GM12874 (cell line): ENCODE data around the gene NIBAN1.

ENCODE experiments used
- TF ChIP-seq, protein P1 (sequence below): IDR thresholded peaks from 2 replicates; pipeline ENCODE4 v1.5.1; 2011; ENCODE audit warnings: low read depth, mild to moderate bottlenecking, control low read depth, low read length, moderate library complexity; ENCODE audit not compliant: insufficient read depth

NIBAN1 gene

DNA sequence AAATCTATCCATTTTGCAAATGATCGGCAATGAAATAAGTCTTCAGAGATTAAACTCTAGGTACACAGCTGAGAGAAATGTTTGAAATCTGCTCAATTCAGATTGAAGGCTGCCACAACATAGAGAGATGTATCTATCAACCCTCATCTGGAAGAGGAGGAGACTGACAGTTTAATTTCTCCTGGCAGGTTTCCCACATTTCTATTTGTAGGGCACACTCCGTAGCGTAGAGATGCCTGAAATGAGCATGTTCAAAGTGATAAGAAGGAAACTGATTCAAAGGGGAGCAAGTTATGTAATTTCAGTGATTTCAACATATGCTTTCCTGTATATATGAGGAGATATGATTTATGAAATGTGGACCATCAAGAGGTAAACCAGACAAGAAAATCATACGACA, 44.1 kb downstream of the NIBAN1 start:
- TF ChIP-seq, protein P1, sequence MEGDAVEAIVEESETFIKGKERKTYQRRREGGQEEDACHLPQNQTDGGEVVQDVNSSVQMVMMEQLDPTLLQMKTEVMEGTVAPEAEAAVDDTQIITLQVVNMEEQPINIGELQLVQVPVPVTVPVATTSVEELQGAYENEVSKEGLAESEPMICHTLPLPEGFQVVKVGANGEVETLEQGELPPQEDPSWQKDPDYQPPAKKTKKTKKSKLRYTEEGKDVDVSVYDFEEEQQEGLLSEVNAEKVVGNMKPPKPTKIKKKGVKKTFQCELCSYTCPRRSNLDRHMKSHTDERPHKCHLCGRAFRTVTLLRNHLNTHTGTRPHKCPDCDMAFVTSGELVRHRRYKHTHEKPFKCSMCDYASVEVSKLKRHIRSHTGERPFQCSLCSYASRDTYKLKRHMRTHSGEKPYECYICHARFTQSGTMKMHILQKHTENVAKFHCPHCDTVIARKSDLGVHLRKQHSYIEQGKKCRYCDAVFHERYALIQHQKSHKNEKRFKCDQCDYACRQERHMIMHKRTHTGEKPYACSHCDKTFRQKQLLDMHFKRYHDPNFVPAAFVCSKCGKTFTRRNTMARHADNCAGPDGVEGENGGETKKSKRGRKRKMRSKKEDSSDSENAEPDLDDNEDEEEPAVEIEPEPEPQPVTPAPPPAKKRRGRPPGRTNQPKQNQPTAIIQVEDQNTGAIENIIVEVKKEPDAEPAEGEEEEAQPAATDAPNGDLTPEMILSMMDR: no peak

DNA sequence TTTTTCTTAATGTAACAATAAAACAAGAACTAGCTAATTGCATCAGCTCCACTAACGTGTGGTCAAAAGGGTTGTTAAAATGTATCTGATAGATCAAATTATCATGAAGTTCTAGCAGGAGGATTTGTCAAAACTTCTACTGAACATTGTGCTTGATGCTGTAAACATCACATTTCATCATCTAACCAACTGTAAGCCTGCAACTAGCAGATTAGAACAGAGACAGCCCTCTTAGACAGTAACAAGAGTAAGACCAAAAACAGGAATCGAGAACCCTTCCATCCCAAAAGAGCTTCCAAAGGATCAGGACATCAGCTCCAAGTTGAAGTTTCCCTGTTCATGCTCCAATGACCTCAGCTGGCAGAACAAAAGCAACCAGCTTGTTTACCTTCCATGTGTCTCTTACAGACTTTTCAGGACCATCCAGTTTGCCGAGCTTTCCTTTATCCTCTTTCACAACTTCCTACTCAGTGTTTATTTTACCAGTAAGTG, 44.6 kb downstream of the NIBAN1 start:
- TF ChIP-seq, protein P1: no peak

DNA sequence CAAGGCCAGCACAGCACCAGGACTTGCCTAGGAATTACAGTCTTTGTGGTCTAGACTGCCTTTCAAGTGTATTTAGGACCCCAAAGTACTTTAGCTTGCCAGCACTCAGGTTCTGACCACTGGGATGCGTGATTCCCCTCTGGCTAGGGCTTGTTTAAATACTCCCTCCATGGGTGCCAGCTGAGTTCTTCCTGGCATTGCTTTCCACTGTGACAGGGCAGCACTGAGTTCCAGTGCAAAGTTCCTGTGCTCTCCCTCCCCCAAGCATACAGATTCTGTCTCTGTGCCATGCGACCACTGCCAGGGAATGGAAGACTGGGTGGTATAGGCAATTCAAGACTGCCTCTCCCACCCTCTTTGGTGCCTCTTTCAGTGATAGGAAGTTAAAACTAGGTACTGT, 45.9 kb downstream of the NIBAN1 start:
- TF ChIP-seq, protein P1: no peak
